Left lung (tissue), 14 donors: ENCODE results near the gene COX7A2L. TPM values are rescaled to one million over a fixed set of nuclear protein-coding genes. Genes with fewer than 3 reads are reported as not detected.
A peak's percentile ranks its signal among the peaks of the same experiment; 100 is the strongest.

Experiments
- ATAC-seq: fragments of 200-7000 bp; cut with Tn5 transposase; one replicate; pipeline ENCODE4 v1.9.1; 2020; ENCODE audit warnings: moderate library complexity
- DNase-seq, 4 donors: peaks; one replicate each; pipeline ENCODE4 v3.0.0-alpha.2; 2013 to 2020
- H3K27ac ChIP-seq, 2 donors: fragments of 200-600 bp; sonication (generic) in 1 of 2; one replicate each; pipeline versions ENCODE4 v1.5.0 to v1.8.0; 2020 to 2021
- H3K27me3 ChIP-seq, 2 donors: fragments of 200-600 bp; sonication (generic) in 1 of 2; one replicate each; pipeline versions ENCODE4 v1.5.0 to v1.8.0; 2020 to 2021
- H3K36me3 ChIP-seq, 2 donors: fragments of 200-600 bp; sonication (generic) in 1 of 2; one replicate each; pipeline versions ENCODE4 v1.5.0 to v1.8.0; 2020 to 2021
- H3K4me1 ChIP-seq, 2 donors: fragments of 200-600 bp; one replicate each; pipeline ENCODE4 v1.8.0; 2021
- H3K4me3 ChIP-seq, 2 donors: fragments of 200-600 bp; sonication (generic) in 1 of 2; one replicate each; pipeline versions ENCODE4 v1.5.0 to v1.8.0; 2020 to 2021; ENCODE audit warnings: mild to moderate bottlenecking in 1 of 2
- H3K9me3 ChIP-seq, 2 donors: fragments of 200-600 bp; sonication (generic) in 1 of 2; one replicate each; pipeline versions ENCODE4 v1.5.0 to v1.8.0; 2020 to 2021
- CTCF ChIP-seq, 2 donors: fragments of 200-600 bp; sonication (generic) in 1 of 2; IDR thresholded peaks; one replicate each; pipeline versions ENCODE4 v1.5.0 to v1.8.0; 2021; ENCODE audit warnings: antibody characterized with exemption in 2 of 2
- intact Hi-C, 2 donors: fragments of 100-400 bp; cut with DNase I; formaldehyde crosslinking; loops; one replicate each; pipeline versions ENCODE4 v1.11.2 to v1.14.2; 2022
- long read RNA-seq, 12 donors: library from polyadenylated mRNA in 2 of 12; unstranded in 2 of 12; transcript quantifications; one replicate each; pipeline ENCODE4 v2.0.0 and lab custom pipeline, GENCODE V29; 2019 to 2026
- polyA plus RNA-seq, 6 donors: library from polyadenylated mRNA; unstranded; fragments of 120-200 nt; gene quantifications; one replicate each; pipeline ENCODE4 v1.2.1, GENCODE V29; 2013; ENCODE audit not compliant: insufficient read length in 6 of 6
- total RNA-seq, 2 donors: library from RNA; stranded (reverse); fragmentation: NEBNext Ultra II Directional; extraction: Animal tissue kit (Norgen Biotek cat#: 25700); gene quantifications; one replicate each; pipeline ENCODE4 v1.2.1, GENCODE V29; 2021
- donor health status: DM: no; HTN: yes; CAD: no.
- donor health status: DM: no; HTN: no; CAD: no.

Gene COX7A2L
- total RNA-seq (10 to 100 TPM; 80.0 to 81.2 TPM), polyA plus RNA-seq (100 to 1,000 TPM; 164 to 193 (median 180) TPM)
- long read RNA-seq, donor 1, transcript COX7A2L-204 (2 exons, 540 nt), result minor isoform, 8 of 262 reads
- long read RNA-seq, donor 1, transcript COX7A2L-201 (3 exons, 1,112 nt), result major isoform, 174 of 262 reads
- long read RNA-seq, donor 1, partial matches to known transcripts, result 59 of 262 reads
- long read RNA-seq, donor 1, other reads (novel, unspliced or antisense), result 21 of 262 reads
- long read RNA-seq, donor 2, transcript COX7A2L-201 (3 exons, 1,112 nt), result major isoform, 91 of 129 reads
- long read RNA-seq, donor 2, partial matches to known transcripts, result 24 of 129 reads
- long read RNA-seq, donor 2, other reads (novel, unspliced or antisense), result 10 of 129 reads
- long read RNA-seq, donor 3, transcript COX7A2L-201 (3 exons, 1,112 nt), result major isoform, 132 of 184 reads
- long read RNA-seq, donor 3, partial matches to known transcripts, result 36 of 184 reads
- long read RNA-seq, donor 3, other reads (novel, unspliced or antisense), result 12 of 184 reads
- long read RNA-seq, donor 4, transcript COX7A2L-201 (3 exons, 1,112 nt), result major isoform, 82 of 99 reads
- long read RNA-seq, donor 4, partial matches to known transcripts, result 1 of 99 reads
- long read RNA-seq, donor 4, other reads (novel, unspliced or antisense), result 15 of 99 reads
- long read RNA-seq, donor 5, transcript COX7A2L-204 (2 exons, 540 nt), result minor isoform, 6 of 209 reads
- long read RNA-seq, donor 5, transcript COX7A2L-201 (3 exons, 1,112 nt), result major isoform, 146 of 209 reads
- long read RNA-seq, donor 5, partial matches to known transcripts, result 39 of 209 reads
- long read RNA-seq, donor 5, other reads (novel, unspliced or antisense), result 17 of 209 reads
- long read RNA-seq, donor 6, transcript COX7A2L-201 (3 exons, 1,112 nt), result major isoform, 178 of 244 reads
- long read RNA-seq, donor 6, partial matches to known transcripts, result 45 of 244 reads
- long read RNA-seq, donor 6, other reads (novel, unspliced or antisense), result 21 of 244 reads
- long read RNA-seq, donor 7, transcript COX7A2L-201 (3 exons, 1,112 nt), result major isoform, 105 of 158 reads
- long read RNA-seq, donor 7, partial matches to known transcripts, result 37 of 158 reads
- long read RNA-seq, donor 7, other reads (novel, unspliced or antisense), result 12 of 158 reads
- long read RNA-seq, donor 8, transcript COX7A2L-201 (3 exons, 1,112 nt), result major isoform, 80 of 112 reads
- long read RNA-seq, donor 8, partial matches to known transcripts, result 24 of 112 reads
- long read RNA-seq, donor 8, other reads (novel, unspliced or antisense), result 7 of 112 reads
- long read RNA-seq, donor 9, partial matches to known transcripts, result 0 of 1 reads
- long read RNA-seq, donor 9, other reads (novel, unspliced or antisense), result 0 of 1 reads
- long read RNA-seq, donor 10, transcript COX7A2L-201 (3 exons, 1,112 nt), result major isoform, 93 of 95 reads
- long read RNA-seq, donor 10, partial matches to known transcripts, result 0 of 95 reads
- long read RNA-seq, donor 10, other reads (novel, unspliced or antisense), result 2 of 95 reads
- long read RNA-seq, donor 11, transcript COX7A2L-201 (3 exons, 1,112 nt), result major isoform, 125 of 179 reads
- long read RNA-seq, donor 11, transcript COX7A2L-204 (2 exons, 540 nt), result minor isoform, 8 of 179 reads
- long read RNA-seq, donor 11, partial matches to known transcripts, result 33 of 179 reads
- long read RNA-seq, donor 11, other reads (novel, unspliced or antisense), result 13 of 179 reads
- long read RNA-seq, donor 12, transcript COX7A2L-204 (2 exons, 540 nt), result minor isoform, 6 of 260 reads
- long read RNA-seq, donor 12, transcript COX7A2L-201 (3 exons, 1,112 nt), result major isoform, 112 of 260 reads
- long read RNA-seq, donor 12, partial matches to known transcripts, result 135 of 260 reads
- long read RNA-seq, donor 12, other reads (novel, unspliced or antisense), result 7 of 260 reads

DNA sequence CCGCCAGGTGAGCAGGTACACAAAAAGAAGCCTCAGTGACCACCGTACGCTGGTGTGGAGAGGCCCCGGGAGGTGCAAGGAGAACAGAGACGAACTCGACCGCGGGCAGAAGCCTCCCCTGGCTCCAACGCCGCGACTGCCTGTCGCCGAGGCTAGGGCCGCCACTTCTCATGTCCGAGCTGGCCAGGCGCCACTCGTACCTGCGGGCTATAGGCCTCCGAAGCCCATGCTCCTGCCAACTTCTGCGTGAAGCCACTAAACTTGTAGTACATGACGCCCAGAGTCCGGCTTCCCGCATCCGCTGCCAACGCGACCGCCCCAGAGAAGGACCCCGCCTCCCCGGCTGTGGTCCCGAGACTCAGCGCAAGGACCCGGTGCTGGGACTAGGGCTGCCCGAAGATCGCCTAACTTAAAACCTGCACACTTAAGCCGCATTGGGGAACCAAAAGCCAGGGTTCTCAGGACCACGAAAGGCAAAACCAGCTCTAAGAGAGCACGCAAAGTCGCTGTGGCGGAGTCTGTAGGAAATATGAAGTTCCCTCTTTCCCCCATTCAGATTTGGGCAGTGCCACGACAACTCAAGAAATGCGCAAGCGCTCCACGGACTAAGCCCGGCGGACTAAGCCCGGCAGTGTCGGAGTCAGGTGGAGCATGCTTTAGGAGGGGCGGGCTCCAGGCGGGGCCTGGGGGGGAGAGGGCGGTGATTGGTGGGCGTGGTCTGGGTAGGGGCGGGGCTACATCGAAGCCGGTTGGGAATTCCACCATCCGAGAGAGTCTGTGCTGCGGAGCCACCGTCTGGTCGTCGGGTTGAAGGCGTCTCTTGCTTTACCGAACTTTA lies at the start of gene COX7A2L:
COX7A2L (minus strand) TSS at position 328 of the 838 bp plus-strand sequence; CDS start at position 272, 56 bp downstream.
- peak within 1 kb of the TSS; percentile 94 for H3K27ac ChIP-seq
- H3K36me3 ChIP-seq, result no peaks in the 10 kb centered on the region
- no peak for TF ChIP-seq CTCF (IDR thresholded peaks at IDR 0.05)
- H3K4me1 ChIP-seq, result peaks cover 19 to 42% of the 10 kb centered on the region in 2 donors
- H3K4me3 ChIP-seq, result peak within 1 kb of the TSS; percentile 80 to 90
- intact Hi-C loops, result loop anchor here in 1 of 2 donors (10.0 kb wide), 1 partner anchor 256 kb away; no protein-coding TSS in a partner anchor
- ATAC-seq (peak; percentile 99), DNase-seq (peak; percentile 98 to 99 (median 98))
- H3K9me3 ChIP-seq, result no peaks in the 10 kb centered on the region
- H3K27me3 ChIP-seq, result no peaks in the 10 kb centered on the region

DNA sequence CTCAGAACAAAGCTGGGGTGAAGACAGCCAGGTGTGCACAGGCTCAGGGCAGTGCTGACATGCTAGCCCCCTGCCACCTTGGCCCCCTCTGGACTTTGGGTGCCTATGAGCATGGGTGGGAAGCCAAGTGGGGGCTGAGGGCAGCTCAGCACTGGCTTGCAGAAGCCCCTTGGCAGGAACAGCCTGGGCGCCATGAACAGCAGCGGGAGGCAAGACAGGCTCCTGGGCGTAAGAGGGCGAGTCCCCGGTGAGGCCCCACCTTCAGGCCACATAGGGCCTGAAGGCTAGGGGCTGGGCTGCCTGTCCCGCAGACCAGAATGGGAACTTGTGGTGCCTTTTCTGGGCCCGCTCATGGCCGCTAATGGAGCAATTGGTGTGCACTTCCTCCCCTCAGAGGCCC lies 47.0 kb upstream of the COX7A2L start:
- intact Hi-C loops, result no loop called here
- no peaks in the 10 kb centered on the region for H3K9me3 ChIP-seq
- H3K4me3 ChIP-seq, result no peak overlapping the region
- H3K27ac ChIP-seq, result no peak overlapping the region
- H3K27me3 ChIP-seq, result no peaks in the 10 kb centered on the region
- H3K4me1 ChIP-seq, result no peaks in the 10 kb centered on the region
- no peak for TF ChIP-seq CTCF (IDR thresholded peaks at IDR 0.05)
- H3K36me3 ChIP-seq, result no peaks in the 10 kb centered on the region
- DNase-seq (no peak), ATAC-seq (no peak)

- intact Hi-C loops, result no loop called here
- TF ChIP-seq CTCF (IDR thresholded peaks at IDR 0.05), result no peak
Observed at GRCh38 chr2:42407476-42407875, 46.5 kb upstream of the COX7A2L start.

DNA sequence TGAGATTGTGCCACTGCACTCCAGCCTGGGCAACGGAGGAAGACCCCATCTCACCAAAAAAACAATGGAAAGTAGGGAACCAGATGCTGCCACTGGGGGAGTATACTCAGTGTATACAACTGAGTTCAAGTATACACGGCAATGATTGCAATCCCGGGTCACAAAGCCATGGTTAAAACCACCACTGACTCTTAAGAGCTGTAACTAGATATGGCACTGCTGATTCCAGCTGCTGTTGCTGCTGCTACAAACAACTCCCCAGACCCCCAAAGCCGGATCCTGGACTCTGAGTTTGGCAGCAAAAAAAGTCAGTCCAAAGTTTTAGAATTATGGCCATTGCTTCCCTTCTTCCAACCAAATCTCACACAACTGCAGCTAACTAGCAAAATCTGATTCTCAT lies 43.7 kb upstream of the COX7A2L start:
- TF ChIP-seq CTCF (IDR thresholded peaks at IDR 0.05), result no peak
- H3K27me3 ChIP-seq, result no peaks in the 10 kb centered on the region
- DNase-seq (no peak), ATAC-seq (no peak)
- no peaks in the 10 kb centered on the region for H3K4me1 ChIP-seq
- H3K9me3 ChIP-seq, result no peaks in the 10 kb centered on the region
- intact Hi-C loops, result no loop called here
- no peak overlapping the region for H3K27ac ChIP-seq
- no peak overlapping the region for H3K4me3 ChIP-seq
- H3K36me3 ChIP-seq, result no peaks in the 10 kb centered on the region

More at GRCh38 chr2:42407476-42407875, 46.5 kb upstream of the COX7A2L start:
- Histone ChIP-seq H3K4me3 (no peak overlapping the region), H3K36me3 (no peaks in the 10 kb centered on the region), H3K9me3 (no peaks in the 10 kb centered on the region), H3K4me1 (no peaks in the 10 kb centered on the region), H3K27me3 (no peaks in the 10 kb centered on the region), H3K27ac (no peak overlapping the region)
- DNase-seq (no peak), ATAC-seq (no peak)
